ENCODE data around the gene ZBTB25. TPM values are rescaled to one million over a fixed set of nuclear protein-coding genes. Genes with fewer than 3 reads are reported as not detected.
A peak's percentile ranks its signal among the peaks of the same experiment; 100 is the strongest.
"Not testable (repeated sequence)": the region's sequence is repeated elsewhere in the genome, so short reads cannot be mapped to it uniquely, and the experiment has no call there.

ZBTB25 gene, protein sequence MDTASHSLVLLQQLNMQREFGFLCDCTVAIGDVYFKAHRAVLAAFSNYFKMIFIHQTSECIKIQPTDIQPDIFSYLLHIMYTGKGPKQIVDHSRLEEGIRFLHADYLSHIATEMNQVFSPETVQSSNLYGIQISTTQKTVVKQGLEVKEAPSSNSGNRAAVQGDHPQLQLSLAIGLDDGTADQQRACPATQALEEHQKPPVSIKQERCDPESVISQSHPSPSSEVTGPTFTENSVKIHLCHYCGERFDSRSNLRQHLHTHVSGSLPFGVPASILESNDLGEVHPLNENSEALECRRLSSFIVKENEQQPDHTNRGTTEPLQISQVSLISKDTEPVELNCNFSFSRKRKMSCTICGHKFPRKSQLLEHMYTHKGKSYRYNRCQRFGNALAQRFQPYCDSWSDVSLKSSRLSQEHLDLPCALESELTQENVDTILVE
- total RNA-seq (2014; rRNA removed) = 4.8 and 7.0 TPM in 2 replicates
- polyA plus RNA-seq (2012) = 4.5 TPM

DNA sequence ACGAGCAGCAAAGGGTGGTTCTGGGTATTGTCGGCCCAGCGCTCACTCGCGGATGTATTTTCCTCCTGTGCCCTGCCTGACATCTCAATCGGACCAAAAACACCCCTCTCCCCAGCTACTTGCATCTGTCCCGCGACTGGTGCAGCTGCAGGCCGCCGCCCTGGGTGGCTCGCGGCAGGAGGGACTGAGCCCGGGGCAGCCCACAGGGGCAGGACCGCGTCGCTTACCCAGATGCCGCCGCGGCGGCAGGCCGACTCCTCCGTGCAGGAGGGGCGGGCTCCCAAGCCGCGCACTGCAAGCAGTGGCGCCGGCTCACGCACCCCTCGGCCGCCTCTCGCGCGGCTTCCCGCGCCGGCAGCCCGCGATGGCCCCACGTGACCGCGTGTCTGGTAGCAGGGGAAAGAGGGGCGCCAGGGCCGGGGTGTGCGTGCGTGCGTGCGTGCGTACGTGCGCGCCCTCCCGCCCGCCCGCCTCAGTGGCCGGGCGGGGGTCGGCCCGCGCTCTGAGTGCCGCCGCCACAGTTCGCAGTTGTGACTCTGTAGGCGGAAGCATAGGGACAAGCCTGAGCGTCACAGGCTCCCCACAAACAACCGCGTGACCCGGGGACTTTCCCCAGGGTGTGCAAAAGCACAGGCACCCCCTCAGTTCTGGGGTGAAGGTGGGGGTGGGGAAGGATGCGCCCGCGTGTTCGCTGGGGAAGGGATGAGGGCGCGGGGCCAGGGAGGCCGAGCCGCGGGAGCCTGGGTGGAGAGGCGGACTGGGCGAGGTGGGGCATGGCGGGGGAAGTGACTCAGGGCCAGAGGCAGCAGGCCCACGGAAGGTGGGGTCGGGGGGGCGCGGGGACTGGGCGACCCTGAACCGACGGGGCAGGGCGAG, at the start of gene ZBTB25:
Gene ZBTB25, minus strand, starts transcription at position 405 of the 876 bp plus-strand sequence. CDS start 13,305 bp downstream, outside the sequence.
- DNase-seq (ENCODE audit: low read depth) = peak; percentile 91

DNA sequence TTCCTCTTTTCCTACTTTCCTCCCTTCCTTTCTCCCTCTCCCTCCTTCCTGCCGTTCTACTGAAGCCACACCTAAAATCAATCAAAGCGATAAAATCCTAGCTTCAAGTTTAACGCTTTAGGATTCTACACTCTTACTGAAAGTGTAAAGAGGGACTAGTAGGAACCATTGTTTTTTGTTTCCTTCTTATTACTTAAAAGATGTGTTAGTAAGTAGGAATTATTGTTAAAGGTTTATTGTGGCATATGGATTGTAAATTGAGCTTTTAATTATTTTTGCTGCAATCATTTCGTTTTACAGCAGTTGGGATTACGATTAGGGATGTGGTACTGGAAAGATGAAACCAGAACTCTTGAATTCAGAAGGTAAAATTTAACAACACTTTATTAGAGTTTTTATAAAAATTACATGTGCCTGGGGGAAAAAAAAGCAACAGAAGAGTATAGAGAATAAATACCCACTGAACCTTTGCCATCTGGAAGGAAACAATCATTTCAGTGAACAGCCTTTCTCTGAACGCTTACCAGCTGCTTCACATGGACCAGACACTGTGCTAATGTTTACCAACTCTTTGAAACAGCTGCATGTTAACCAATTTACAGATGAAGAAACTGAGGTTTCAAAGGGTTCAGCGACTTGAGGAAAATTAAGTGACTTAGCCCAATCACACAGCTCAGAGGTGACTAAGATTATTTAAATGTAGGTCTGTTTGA, 47.1 kb upstream of the ZBTB25 start:
- no peak for DNase-seq (ENCODE audit: low read depth)

DNA sequence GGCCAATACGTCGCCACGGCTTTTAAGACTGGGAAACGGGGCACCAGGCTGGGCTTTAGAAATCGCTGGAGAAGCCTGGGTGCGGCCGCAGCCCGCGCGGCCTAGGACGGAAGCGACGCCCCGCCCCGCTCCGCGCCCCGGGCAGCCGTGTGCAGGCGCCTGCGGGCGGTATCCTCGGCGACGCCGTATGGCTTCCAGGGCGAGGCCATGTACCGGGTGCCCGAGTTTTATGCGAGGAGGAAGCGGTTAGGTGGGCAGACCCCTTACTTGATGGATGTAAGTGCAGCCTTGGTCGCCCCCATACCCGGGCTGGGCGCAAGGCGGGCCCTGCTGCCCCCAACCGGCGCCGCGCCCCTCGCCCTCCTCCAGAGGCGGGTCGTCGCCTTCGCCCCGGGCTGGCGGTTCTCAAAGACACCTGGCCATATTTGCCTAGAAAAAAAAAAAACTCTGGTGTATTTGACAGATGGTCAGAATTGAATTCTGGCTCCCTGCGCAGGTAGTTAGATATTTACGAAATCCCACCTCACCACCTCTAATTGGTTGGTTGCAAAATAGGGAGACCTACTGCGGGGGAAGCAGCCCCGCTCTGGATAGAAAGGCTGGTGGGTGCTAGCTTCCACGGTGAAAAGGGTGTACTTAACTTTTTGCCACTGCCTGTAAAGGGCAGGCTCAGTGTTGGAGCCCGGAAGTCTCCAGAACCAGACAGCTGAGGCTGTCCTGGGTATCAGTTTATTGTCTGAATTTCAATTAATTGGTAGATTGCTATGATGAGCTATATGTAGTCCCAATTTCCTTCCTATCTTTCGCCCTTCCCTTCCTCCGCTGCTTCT, 46.4 kb upstream of the ZBTB25 start, which contains the start of gene PPP1R36:
Gene PPP1R36, plus strand, starts transcription at position 171 of the 830 bp plus-strand sequence. Its CDS starts 37 bp downstream, at position 208.
- no peak for DNase-seq (ENCODE audit: low read depth)

DNA sequence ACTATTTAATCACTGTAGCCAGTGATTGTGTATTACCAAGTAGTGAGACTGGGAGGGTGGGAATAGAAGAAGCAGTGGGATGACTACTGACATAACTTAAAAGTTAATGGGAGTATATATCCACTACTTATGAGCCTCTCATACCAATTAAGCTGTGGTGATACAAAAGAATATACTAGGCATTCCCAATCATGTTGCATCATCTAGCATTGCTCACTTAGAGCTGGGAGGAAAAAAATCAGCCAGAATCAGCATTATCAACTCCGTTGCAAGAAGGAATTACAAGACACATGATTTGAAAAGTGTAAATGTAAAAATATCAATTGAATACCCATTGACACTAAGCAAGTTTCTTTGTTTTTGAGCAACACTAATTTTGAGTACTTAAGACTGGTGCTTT, 45.4 kb upstream of the ZBTB25 start:
- DNase-seq (ENCODE audit: low read depth) = no peak

DNA sequence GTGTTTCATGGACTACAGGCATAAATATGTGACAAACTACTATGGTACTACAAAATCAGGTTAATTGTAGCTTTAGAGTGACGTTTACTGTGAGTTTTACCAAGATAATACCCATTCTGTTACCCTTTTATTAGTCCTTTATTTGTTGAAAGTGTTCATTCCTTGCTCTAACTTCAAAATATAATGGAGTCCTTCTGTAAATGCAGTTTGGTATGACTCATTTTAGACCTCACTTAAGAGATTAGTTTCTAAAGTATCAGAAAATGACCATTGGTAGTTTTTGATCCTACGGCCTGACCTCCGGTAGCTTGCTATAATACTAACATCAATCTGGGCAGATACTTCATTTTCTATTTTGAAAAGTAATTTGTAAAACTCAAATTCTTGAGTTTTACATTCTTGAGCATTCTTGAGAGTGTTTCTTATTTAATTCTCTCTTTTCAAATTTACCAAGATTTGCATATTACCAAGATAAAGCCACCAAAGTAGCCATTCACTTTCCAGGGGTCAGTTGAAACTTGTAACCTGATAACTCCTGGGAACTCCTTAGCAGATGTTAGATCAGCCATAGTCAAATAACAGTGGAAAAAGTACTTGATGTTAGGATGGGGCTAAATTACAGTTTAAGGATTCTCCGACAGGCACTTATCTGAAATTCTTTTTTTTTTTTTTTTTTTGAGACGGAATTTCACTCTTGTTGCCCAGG, 41.1 kb upstream of the ZBTB25 start:
- no peak for DNase-seq (ENCODE audit: low read depth)

DNA sequence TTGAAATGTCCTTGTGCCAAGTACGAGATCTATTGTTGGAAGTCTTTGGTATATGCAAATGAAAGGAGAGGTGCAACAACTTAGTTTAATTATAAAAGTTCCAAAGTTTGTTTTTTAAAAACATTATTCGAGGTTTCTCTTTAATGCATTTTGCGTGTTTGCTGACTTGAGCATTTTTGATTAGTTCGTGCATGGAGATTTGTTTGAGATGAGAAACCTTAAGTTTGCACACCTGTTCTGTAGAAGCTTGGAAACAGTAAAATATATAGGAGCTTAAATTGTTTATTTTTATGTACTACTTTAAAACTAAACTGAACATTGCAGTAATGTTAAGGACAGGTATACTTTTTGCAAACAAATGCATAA, 39.2 kb upstream of the ZBTB25 start:
- no peak for DNase-seq (ENCODE audit: low read depth)

DNA sequence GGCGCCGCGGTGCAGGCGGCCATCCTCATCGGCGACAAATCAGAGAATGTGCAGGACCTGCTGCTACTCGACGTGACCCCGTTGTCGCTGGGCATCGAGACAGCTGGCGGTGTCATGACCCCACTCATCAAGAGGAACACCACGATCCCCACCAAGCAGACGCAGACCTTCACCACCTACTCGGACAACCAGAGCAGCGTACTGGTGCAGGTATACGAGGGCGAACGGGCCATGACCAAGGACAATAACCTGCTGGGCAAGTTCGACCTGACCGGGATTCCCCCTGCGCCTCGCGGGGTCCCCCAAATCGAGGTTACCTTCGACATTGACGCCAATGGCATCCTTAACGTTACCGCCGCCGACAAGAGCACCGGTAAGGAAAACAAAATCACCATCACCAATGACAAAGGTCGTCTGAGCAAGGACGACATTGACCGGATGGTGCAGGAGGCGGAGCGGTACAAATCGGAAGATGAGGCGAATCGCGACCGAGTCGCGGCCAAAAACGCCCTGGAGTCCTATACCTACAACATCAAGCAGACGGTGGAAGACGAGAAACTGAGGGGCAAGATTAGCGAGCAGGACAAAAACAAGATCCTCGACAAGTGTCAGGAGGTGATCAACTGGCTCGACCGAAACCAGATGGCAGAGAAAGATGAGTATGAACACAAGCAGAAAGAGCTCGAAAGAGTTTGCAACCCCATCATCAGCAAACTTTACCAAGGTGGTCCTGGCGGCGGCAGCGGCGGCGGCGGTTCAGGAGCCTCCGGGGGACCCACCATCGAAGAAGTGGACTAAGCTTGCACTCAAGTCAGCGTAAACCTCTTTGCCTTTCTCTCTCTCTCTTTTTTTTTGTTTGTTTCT, 38.6 kb upstream of the ZBTB25 start:
- DNase-seq (ENCODE audit: low read depth) = no peak

DNA sequence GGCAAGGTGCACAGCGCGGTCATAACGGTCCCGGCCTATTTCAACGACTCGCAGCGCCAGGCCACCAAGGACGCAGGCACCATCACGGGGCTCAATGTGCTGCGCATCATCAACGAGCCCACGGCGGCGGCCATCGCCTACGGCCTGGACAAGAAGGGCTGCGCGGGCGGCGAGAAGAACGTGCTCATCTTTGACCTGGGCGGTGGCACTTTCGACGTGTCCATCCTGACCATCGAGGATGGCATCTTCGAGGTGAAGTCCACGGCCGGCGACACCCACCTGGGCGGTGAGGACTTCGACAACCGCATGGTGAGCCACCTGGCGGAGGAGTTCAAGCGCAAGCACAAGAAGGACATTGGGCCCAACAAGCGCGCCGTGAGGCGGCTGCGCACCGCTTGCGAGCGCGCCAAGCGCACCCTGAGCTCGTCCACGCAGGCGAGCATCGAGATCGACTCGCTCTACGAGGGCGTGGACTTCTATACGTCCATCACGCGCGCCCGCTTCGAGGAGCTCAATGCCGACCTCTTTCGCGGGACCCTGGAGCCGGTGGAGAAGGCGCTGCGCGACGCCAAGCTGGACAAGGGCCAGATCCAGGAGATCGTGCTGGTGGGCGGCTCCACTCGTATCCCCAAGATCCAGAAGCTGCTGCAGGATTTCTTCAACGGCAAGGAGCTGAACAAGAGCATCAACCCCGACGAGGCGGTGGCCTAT, 37.8 kb upstream of the ZBTB25 start:
- DNase-seq (ENCODE audit: low read depth) = no peak

DNA sequence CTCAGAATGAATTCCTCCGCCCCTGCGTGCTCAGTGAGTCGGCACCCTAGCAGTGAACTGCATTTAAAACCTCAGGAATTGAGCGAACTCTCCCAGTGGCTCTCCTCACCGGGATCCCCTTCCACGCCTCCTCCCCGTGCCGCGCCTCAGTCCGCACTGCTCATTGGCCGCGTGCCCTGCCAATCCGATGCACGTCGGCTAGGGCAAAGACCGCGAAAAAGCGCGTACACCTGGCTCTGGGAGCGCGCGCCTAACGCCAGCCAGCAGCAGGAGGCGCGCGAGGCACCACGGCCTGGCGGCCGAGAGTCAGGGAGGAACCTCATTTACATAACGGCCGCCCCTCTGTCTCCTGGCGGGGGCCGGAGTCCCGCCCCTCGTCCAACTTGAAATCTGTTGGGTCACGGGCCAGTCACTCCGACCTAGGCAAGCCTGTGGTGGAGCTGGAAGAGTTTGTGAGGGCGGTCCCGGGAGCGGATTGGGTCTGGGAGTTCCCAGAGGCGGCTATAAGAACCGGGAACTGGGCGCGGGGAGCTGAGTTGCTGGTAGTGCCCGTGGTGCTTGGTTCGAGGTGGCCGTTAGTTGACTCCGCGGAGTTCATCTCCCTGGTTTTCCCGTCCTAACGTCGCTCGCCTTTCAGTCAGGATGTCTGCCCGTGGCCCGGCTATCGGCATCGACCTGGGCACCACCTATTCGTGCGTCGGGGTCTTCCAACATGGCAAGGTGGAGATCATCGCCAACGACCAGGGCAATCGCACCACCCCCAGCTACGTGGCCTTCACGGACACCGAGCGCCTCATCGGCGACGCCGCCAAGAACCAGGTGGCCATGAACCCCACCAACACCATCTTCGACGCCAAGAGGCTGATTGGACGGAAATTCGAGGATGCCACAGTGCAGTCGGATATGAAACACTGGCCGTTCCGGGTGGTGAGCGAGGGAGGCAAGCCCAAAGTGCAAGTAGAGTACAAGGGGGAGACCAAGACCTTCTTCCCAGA, 36.9 kb upstream of the ZBTB25 start, which contains the start of gene HSPA2:
Gene HSPA2, plus strand, starts transcription at position 534 of the 995 bp plus-strand sequence. Its CDS starts 109 bp downstream, at position 643.
- peak; percentile 98 for DNase-seq (ENCODE audit: low read depth)

DNA sequence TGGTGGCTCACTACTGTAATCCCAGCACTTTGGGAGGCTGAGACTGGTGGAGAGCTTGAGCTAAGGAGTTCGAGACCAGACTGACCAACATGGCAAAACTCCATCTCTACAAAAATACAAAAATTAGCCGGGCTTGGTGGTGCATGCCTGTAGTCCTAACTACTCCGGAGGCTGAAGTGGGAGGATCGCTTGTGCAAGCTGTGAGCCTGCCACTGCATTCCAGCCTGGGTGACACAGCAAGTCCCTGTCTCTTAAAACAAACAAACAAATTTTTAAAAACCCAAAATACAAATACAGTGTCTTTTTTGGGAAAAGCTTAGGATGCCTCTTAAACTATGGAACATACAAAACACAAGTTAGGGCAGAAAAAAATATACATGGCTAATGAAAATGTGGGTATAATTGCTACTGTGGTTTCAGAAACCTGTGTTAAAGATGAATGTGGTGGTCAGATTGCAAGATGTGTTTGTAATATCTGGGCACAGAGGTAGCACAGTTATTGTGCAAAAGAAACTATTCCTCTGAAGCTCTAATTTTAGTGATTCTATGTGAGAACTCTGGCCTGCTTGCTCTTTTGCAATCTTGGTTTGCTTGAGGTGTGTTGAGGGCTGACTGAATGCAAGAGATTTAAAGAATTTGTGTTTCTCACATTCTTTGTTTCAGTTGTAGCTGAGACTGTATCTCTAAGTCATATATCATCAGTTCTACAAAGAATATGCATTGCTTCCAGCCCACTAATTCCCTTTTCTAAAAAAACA, 33.0 kb upstream of the ZBTB25 start:
- no peak for DNase-seq (ENCODE audit: low read depth)

DNA sequence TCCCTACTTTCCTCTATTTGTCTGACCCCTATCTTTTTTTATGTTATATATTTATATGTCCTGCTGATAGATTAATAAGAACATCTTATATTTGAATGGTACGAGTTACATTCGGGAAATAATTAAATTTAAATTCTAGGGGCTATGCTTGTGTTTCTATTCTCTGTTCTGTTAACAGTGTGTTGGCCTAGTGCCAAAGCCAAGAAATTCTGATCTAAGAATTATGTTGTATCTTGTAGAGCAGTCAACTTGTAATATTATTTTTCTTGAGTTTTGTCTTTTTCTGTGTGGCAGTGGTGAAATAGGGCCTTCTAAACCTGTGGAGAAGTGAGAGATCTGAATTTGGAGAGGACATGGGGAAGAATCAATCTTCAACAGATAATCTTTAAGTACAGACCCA, 27.9 kb upstream of the ZBTB25 start:
- DNase-seq (ENCODE audit: low read depth) = no peak

DNA sequence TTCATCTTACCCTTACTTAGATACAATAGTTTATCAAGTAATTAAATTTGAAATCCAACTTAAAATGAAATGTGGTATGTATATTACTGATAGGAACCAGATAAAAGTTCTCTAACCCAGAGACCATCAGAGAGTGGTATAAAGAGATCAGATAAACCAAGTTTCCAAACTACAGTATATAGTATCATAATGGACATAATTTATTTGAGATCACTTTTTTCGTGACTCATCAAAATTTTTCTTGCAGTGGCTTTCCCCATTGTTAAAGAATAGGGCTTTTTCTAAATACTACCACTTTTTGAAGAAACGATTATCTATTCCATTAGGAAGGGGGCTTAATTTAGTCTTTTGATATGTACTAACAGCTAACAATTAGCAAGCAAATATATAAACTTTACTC, 21.7 kb upstream of the ZBTB25 start:
- DNase-seq (ENCODE audit: low read depth) = no peak

DNA sequence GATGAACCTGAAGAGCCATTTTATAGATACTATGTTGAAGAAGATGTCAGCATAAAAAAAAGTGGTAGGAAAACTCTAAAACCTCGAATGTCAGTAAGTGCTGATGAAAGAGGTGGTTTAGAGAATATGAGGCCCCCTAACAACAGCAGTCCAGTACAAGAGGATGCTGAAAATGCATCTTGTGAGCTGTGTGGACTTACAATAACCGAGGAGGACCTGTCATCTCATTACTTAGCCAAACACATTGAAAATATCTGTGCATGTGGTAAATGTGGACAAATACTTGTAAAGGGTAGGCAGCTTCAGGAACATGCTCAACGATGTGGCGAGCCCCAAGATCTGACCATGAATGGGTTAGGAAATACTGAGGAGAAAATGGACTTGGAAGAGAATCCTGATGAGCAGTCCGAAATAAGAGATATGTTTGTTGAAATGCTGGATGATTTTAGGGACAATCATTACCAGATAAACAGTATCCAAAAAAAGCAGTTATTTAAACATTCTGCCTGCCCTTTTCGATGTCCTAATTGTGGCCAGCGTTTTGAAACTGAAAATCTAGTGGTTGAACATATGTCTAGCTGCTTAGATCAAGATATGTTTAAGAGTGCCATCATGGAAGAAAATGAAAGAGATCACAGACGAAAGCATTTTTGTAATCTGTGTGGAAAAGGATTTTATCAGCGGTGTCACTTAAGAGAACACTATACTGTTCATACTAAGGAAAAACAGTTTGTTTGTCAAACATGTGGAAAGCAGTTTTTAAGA, 19.1 kb upstream of the ZBTB25 start:
- DNase-seq (ENCODE audit: low read depth) = no peak

DNA sequence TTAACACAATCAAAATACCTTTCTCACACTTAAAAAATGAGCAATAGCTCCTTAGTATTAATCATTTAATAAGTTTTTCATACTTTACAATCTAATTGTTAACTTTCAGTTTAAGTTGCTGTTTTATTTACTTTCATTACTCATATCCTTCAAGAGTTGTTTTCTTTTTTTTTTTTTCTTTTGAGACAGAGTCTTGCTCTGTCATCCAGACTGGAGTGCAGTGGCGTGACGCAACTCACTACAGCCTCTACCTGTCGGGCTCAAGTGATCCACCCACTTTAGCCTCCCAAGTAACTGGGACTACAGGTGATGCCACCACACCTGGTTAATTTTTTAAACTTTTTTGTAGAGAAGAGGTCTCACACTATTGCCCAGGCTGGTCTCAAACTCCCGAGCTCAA, 17.1 kb upstream of the ZBTB25 start:
- no peak for DNase-seq (ENCODE audit: low read depth)

DNA sequence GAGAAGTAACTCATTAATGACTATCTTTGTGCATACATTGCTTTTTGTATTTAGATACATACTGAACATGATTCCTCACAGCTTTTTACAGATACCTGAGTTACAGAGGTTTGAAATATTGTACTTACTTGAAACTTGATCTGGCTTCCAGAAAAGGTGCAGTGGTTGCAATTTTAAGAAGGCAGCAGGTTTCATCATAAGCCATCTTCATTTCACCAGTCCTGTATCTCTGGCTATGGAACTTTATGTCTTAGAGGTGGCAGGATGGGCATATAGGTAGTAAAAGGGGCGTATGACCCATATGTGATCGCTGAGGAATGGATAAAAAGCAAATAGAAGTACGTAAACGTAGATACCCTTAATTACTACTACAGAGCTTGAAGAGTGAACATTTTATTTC, 14.6 kb upstream of the ZBTB25 start:
- DNase-seq (ENCODE audit: low read depth) = no peak

DNA sequence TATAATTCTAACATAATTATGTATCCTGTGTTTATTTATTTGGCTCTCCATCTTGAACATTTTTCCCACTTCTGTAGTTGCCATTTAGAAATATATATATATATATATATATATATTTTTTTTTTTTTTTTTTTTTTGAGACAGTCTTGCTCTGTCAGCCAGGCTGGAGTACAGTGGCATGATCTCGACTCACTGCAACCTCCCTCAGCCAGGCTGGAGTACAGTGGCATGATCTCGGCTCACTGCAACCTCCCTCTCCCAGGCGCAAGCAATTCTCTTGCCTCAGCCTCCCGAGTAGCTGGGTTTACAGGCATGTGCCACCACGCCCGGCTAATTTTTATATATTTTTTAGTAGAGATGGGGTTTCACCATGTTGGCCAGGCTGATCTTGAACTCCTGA, 14.0 kb upstream of the ZBTB25 start:
- not testable (repeated sequence) for DNase-seq (ENCODE audit: low read depth)
